Mucosa of gallbladder (tissue), 1 donor: ENCODE results near the gene PRSS53. TPM values are rescaled to one million over a fixed set of nuclear protein-coding genes. Genes with fewer than 3 reads are reported as not detected.

Experiments used
- DNase-seq: peaks from one replicate; pipeline ENCODE4 v3.0.0-alpha.2; 2020; ENCODE audit warnings: low spot score
- total RNA-seq: library from RNA; stranded (reverse); gene quantifications from one replicate; pipeline ENCODE4 v1.2.1, GENCODE V29; 2021
- donor health status: DM: no; HTN: no; CAD: no.

The PRSS53 gene
- total RNA-seq, 1 donor from 2014 or later, result 4.5 TPM

GRCh38 chr16:31043898-31044481 is 44.8 kb downstream of the PRSS53 start:
- no peak for DNase-seq

GRCh38 chr16:31043352-31043751 is 45.4 kb downstream of the PRSS53 start:
- DNase-seq, result no peak

- DNase-seq, result no peak
These were observed 45.9 kb downstream of the PRSS53 start for GRCh38 chr16:31042866-31043265.

GRCh38 chr16:31038993-31039392 is 49.8 kb downstream of the PRSS53 start:
- DNase-seq, result no peak

GRCh38 chr16:31036691-31037090 is 52.1 kb downstream of the PRSS53 start:
- DNase-seq, result no peak

- DNase-seq, result peak; percentile 92
These were observed 54.8 kb downstream of the PRSS53 start for GRCh38 chr16:31033709-31034492.

Other genes with a start within 250 kb of the PRSS53 start
- gene BCL7C, start 194.9 kb downstream of the PRSS53 start, total RNA-seq, result 37.8 TPM
- 11.0 TPM for gene CTF1, start 192.3 kb downstream of the PRSS53 start, total RNA-seq
- 27.7 TPM for gene FBXL19, start 165.4 kb downstream of the PRSS53 start, total RNA-seq
- gene ORAI3, start 139.9 kb downstream of the PRSS53 start, total RNA-seq, result 34.4 TPM
- gene SETD1A, start 131.2 kb downstream of the PRSS53 start, total RNA-seq, result 17.6 TPM
- 30.6 TPM for gene HSD3B7, start 103.7 kb downstream of the PRSS53 start, total RNA-seq
- gene STX1B, start 78.3 kb downstream of the PRSS53 start, total RNA-seq, result 0.58 TPM
- gene STX4, start 55.4 kb downstream of the PRSS53 start, total RNA-seq, result 84.0 TPM
- 9.2 TPM for gene ZNF668, start 14.7 kb downstream of the PRSS53 start, total RNA-seq
- 26.1 TPM for gene ZNF646, start 14.5 kb downstream of the PRSS53 start, total RNA-seq
- gene VKORC1, start 5.9 kb upstream of the PRSS53 start, total RNA-seq, result 100 TPM
- 49.6 TPM for gene BCKDK, start 19.4 kb upstream of the PRSS53 start, total RNA-seq
- 67.2 TPM for gene KAT8, start 28.7 kb upstream of the PRSS53 start, total RNA-seq
- 312 TPM for gene PRSS8, start 46.8 kb upstream of the PRSS53 start, total RNA-seq
- 5.7 TPM for gene PRSS36, start 61.1 kb upstream of the PRSS53 start, total RNA-seq
- 208 TPM for gene FUS, start 91.2 kb upstream of the PRSS53 start, total RNA-seq
- 25.1 TPM for gene PYCARD, start 113.8 kb upstream of the PRSS53 start, total RNA-seq
- 0.06 TPM for gene TRIM72, start 125.2 kb upstream of the PRSS53 start, total RNA-seq
- gene PYDC1, start 128.2 kb upstream of the PRSS53 start, total RNA-seq, result not detected
- 14.9 TPM for gene ITGAM, start 171.0 kb upstream of the PRSS53 start, total RNA-seq